Stomach (tissue), 4 donors: ENCODE measurements around the gene COBL.

Experiments used
- POLR2A ChIP-seq, 4 donors: fragments of 450-650 bp; IDR thresholded peaks; one replicate each; pipeline ENCODE4 v1.6.1; 2016; ENCODE audit warnings: antibody characterized with exemption in 4 of 4, control low read depth in 2 of 4, mild to moderate bottlenecking in 1 of 4, moderate library complexity in 1 of 4
- POLR2AphosphoS5 ChIP-seq, 3 donors: sonication (generic); formaldehyde crosslinking; IDR thresholded peaks; one replicate each; pipeline ENCODE4 v1.6.1; 2016; ENCODE audit warnings: antibody characterized with exemption in 3 of 3
- TF ChIP-seq, protein P1 (sequence below), 7 experiments: fragments of 450-650 bp in 4 of 7; fragments of 200-600 bp in 3 of 7; sonication (generic) in 3 of 7; IDR thresholded peaks; one replicate each; pipeline ENCODE4 v1.5.1; 2016 to 2019; ENCODE audit warnings: antibody characterized with exemption in 7 of 7, control low read depth in 2 of 7, mild to moderate bottlenecking in 1 of 7

DNA sequence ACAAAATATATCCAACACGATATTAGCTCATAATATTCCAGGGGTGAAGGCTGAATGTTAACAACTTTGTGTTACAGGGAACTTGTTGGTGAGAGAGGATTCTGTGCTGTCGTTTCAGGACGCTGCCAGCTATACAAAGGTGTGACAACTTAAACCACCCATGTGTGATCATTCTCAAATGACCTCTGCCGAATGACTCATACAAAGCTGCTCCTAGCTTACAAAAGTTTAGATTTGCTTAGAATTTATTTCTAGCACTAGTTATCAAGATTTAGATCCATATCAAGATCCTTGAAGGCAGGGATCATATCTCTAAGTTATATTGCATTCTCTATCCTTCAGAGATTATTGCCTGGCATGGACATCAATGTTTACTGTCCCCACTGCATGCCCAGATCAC lies 65.3 kb downstream of the COBL start:
- TF ChIP-seq POLR2AphosphoS5 (IDR thresholded peaks at IDR 0.05) (no peak), POLR2A (IDR thresholded peaks at IDR 0.05) (no peak)
- TF ChIP-seq, protein P1, sequence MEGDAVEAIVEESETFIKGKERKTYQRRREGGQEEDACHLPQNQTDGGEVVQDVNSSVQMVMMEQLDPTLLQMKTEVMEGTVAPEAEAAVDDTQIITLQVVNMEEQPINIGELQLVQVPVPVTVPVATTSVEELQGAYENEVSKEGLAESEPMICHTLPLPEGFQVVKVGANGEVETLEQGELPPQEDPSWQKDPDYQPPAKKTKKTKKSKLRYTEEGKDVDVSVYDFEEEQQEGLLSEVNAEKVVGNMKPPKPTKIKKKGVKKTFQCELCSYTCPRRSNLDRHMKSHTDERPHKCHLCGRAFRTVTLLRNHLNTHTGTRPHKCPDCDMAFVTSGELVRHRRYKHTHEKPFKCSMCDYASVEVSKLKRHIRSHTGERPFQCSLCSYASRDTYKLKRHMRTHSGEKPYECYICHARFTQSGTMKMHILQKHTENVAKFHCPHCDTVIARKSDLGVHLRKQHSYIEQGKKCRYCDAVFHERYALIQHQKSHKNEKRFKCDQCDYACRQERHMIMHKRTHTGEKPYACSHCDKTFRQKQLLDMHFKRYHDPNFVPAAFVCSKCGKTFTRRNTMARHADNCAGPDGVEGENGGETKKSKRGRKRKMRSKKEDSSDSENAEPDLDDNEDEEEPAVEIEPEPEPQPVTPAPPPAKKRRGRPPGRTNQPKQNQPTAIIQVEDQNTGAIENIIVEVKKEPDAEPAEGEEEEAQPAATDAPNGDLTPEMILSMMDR (IDR thresholded peaks at IDR 0.05) = no peak
